HEK293 (cell line): ENCODE results near the gene LYSMD2.

Experiments used
- CTCF ChIA-PET: fragments of 350-600 bp; formaldehyde crosslinking; extraction: SDS; loops from one replicate; lab custom pipeline; 2021; ENCODE audit warnings: antibody characterized with exemption; lab: Yijun Ruan, JAX
- POLR2A ChIA-PET: fragments of 300-600 bp; formaldehyde crosslinking; extraction: SDS; loops from one replicate; lab custom pipeline; 2020; ENCODE audit warnings: antibody characterized with exemption, inconsistent platforms; lab: Yijun Ruan, JAX
- H3K27ac ChIP-seq: fragments of 200-500 bp; sonication (Bioruptor generic); 2 replicates; pipeline ENCODE4 v1.5.1; 2014; ENCODE audit warnings: low read depth, low read length, control low read depth, inconsistent platforms; ENCODE audit errors: extremely low read depth
- H3K36me3 ChIP-seq, 2 experiments: fragments of 200-500 bp in 1 of 2; sonication (Bioruptor generic) in 1 of 2; 1 replicate in 1 of 2; 2 replicates in 1 of 2; pipeline ENCODE4 v1.5.1; 2014 to 2017; ENCODE audit warnings: inconsistent platforms in 2 of 2, low read length in 2 of 2; ENCODE audit not compliant: control insufficient read depth in 2 of 2, insufficient read depth in 1 of 2
- H3K4me1 ChIP-seq: fragments of 200-500 bp; sonication (Bioruptor generic); 2 replicates; pipeline ENCODE4 v1.5.1; 2014; ENCODE audit warnings: mild to moderate bottlenecking, low read length, inconsistent platforms; ENCODE audit not compliant: control insufficient read depth, insufficient read depth
- H3K4me3 ChIP-seq: 2 replicates; pipeline ENCODE4 v1.5.1; 2011; ENCODE audit warnings: low read depth, mild to moderate bottlenecking, control low read depth, low read length, moderate library complexity
- H3K9me3 ChIP-seq: fragments of 200-500 bp; sonication (Bioruptor generic); 2 replicates; pipeline ENCODE4 v1.5.1; 2014; ENCODE audit warnings: low read depth, low read length, inconsistent platforms; ENCODE audit not compliant: control insufficient read depth, insufficient read depth
- GFI1B ChIP-seq: fragments of 450-650 bp; formaldehyde crosslinking; IDR thresholded peaks from 2 replicates; pipeline ENCODE4 v1.5.1; 2016; ENCODE audit warnings: missing biosample characterization, missing genetic modification characterization
- GLI2 ChIP-seq: fragments of 450-650 bp; formaldehyde crosslinking; IDR thresholded peaks from 2 replicates; pipeline ENCODE4; 2017; ENCODE audit warnings: missing biosample characterization, missing genetic modification characterization, low read depth, borderline replicate concordance
- GLIS2 ChIP-seq: fragments of 450-650 bp; formaldehyde crosslinking; IDR thresholded peaks from 2 replicates; pipeline ENCODE4 v1.5.1; 2016; ENCODE audit warnings: missing biosample characterization, missing genetic modification characterization
- HOXC10 ChIP-seq: sonication (generic); formaldehyde crosslinking; IDR thresholded peaks from 2 replicates; pipeline ENCODE4 v1.8.1; 2023; ENCODE audit warnings: mild to moderate bottlenecking, missing genetic modification reagents
- PRDM10 ChIP-seq: fragments of 450-650 bp; formaldehyde crosslinking; IDR thresholded peaks from 2 replicates; pipeline ENCODE4 v1.5.1; 2016; ENCODE audit warnings: missing biosample characterization, missing genetic modification characterization
- WT1 ChIP-seq: fragments of 450-650 bp; formaldehyde crosslinking; IDR thresholded peaks from 2 replicates; pipeline ENCODE4 v1.5.1; 2016; ENCODE audit warnings: missing biosample characterization, missing genetic modification characterization
- ZBTB49 ChIP-seq: fragments of 450-650 bp; formaldehyde crosslinking; IDR thresholded peaks from 2 replicates; pipeline ENCODE4 v1.5.1; 2016; ENCODE audit warnings: missing biosample characterization, missing genetic modification characterization, low read depth
- ZNF114 ChIP-seq: fragments of 450-650 bp; formaldehyde crosslinking; IDR thresholded peaks from 2 replicates; pipeline ENCODE4 v1.5.0; 2017; ENCODE audit warnings: missing biosample characterization, missing genetic modification characterization
- ZNF121 ChIP-seq: fragments of 450-650 bp; formaldehyde crosslinking; IDR thresholded peaks from 2 replicates; pipeline ENCODE4 v1.5.1; 2016; ENCODE audit warnings: missing biosample characterization, missing genetic modification characterization
- ZNF133 ChIP-seq: fragments of 450-650 bp; formaldehyde crosslinking; IDR thresholded peaks from 2 replicates; pipeline ENCODE4 v1.5.1; 2016; ENCODE audit warnings: missing biosample characterization, missing genetic modification characterization
- ZNF148 ChIP-seq: fragments of 450-650 bp; formaldehyde crosslinking; IDR thresholded peaks from 2 replicates; pipeline ENCODE4 v1.5.0; 2017; ENCODE audit warnings: missing biosample characterization, missing genetic modification characterization, borderline replicate concordance
- ZNF214 ChIP-seq: fragments of 450-650 bp; formaldehyde crosslinking; IDR thresholded peaks from 2 replicates; pipeline ENCODE4 v1.5.1; 2017; ENCODE audit warnings: missing biosample characterization, mild to moderate bottlenecking, missing genetic modification characterization, borderline replicate concordance
- ZNF221 ChIP-seq: fragments of 450-650 bp; formaldehyde crosslinking; IDR thresholded peaks from 2 replicates; pipeline ENCODE4 v1.5.1; 2017; ENCODE audit warnings: missing biosample characterization, missing genetic modification characterization, borderline replicate concordance
- ZNF223 ChIP-seq: fragments of 450-650 bp; formaldehyde crosslinking; IDR thresholded peaks from 2 replicates; pipeline ENCODE4 v1.5.1; 2016; ENCODE audit warnings: missing biosample characterization, missing genetic modification characterization
- ZNF266 ChIP-seq: fragments of 450-650 bp; formaldehyde crosslinking; IDR thresholded peaks from 2 replicates; pipeline ENCODE4 v1.5.1; 2016; ENCODE audit warnings: missing biosample characterization, missing genetic modification characterization, low read depth
- ZNF354C ChIP-seq: fragments of 450-650 bp; formaldehyde crosslinking; IDR thresholded peaks from 2 replicates; pipeline ENCODE4 v1.5.1; 2016; ENCODE audit warnings: missing biosample characterization, missing genetic modification characterization, low read depth, borderline replicate concordance
- ZNF398 ChIP-seq: fragments of 450-650 bp; formaldehyde crosslinking; IDR thresholded peaks from 2 replicates; pipeline ENCODE4 v1.5.1; 2017; ENCODE audit warnings: missing biosample characterization, missing genetic modification characterization
- ZNF704 ChIP-seq: fragments of 450-650 bp; formaldehyde crosslinking; IDR thresholded peaks from 2 replicates; pipeline ENCODE4 v1.5.1; 2016; ENCODE audit warnings: missing biosample characterization, missing genetic modification characterization

Gene LYSMD2

GRCh38 chr15:51783967-51784366 lies 46.5 kb upstream of the LYSMD2 start:
- Histone ChIP-seq H3K27ac (no peak overlapping the region), H3K36me3 (peaks cover 0 to 24% of the 10 kb centered on the region in 2 experiments; a peak in 1 of 3 replicates), H3K4me3 (no peak overlapping the region)
- POLR2A ChIA-PET = no interaction called here
- CTCF ChIA-PET = interaction anchor here (0.5 to 2.2 kb wide), 9 partner anchors 26 to 1293 kb away, joined by 3 to 7 read pairs (median 4); no protein-coding TSS in a partner anchor
- TF ChIP-seq ZNF121 (tag by site-specific recombination) = no peak
- no peak for TF ChIP-seq ZBTB49
- no peak for TF ChIP-seq ZNF354C
- no peak for TF ChIP-seq WT1 (tag by site-specific recombination)
- TF ChIP-seq ZNF133 = no peak
- no peak for TF ChIP-seq ZNF398
- TF ChIP-seq GLIS2 (tag by site-specific recombination) = no peak
- no peak for TF ChIP-seq ZNF704 (tag by site-specific recombination)
- no peak for TF ChIP-seq PRDM10
- TF ChIP-seq ZNF223 = no peak
- no peak for TF ChIP-seq ZNF114 (tag by site-specific recombination)
- no peak for TF ChIP-seq ZNF221
- TF ChIP-seq GLI2 (tag by site-specific recombination) = no peak
- TF ChIP-seq ZNF148 (tag by site-specific recombination) = no peak
- TF ChIP-seq GFI1B (tag by site-specific recombination) = no peak
- no peak for TF ChIP-seq HOXC10 (CRISPR knock-in tag)
- no peak for TF ChIP-seq ZNF214
- no peak for TF ChIP-seq ZNF266
- TF ChIP-seq, all 188 proteins: peak for 0
- Histone ChIP-seq H3K9me3 (no peaks in the 10 kb centered on the region), H3K4me1 (no peaks in the 10 kb centered on the region)
